Measurements from ENCODE around the gene PTPRK. TPM values are rescaled to one million over a fixed set of nuclear protein-coding genes. Genes with fewer than 3 reads are reported as not detected.
A peak's percentile ranks its signal among the peaks of the same experiment; 100 is the strongest.
"Not testable (repeated sequence)": the region's sequence is repeated elsewhere in the genome, so short reads cannot be mapped to it uniquely, and the experiment has no call there.

The PTPRK gene
- total RNA-seq, 1 donor from 2014 or later = 38.2 TPM

DNA sequence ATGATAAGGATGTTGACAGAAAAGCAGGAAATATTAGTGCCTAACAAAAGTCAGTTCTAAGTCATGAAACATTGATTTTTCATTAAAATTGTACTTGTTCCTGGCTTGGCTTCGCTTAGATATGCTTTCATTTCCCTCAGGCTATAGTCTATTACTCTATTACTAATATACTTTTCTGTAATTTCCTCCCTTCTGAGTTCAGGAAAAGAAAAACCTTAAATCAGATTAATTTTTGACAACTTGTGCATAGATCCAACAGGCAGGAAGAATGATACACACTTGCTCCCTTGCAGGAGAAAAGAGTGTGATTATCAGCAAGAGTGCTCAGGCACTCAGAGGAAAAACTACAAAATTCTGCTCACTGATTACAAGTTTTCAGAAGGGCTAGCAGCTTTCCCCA is 474.4 kb downstream of the PTPRK start:
- DNase-seq (ENCODE audit: low spot score) (no peak), ATAC-seq (no peak)

DNA sequence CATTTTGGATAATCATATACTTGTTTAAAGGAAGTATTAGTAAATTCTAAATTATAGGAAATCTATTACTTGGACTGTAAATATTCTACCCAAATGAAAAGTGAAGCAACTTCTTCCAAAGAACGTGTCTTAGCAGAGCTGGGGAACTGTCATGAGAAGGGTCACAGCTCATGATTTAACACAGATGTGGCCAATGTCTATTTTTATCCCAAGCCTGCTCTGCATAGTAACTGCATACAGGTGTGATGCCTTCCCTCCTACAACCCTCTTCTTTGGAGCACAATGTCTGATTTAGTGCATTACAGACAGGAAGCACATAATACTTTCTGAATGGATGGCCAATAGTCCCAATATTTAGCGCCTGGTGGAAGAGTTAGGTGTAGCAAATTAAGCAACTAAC is 480.9 kb downstream of the PTPRK start:
- ATAC-seq (no peak), DNase-seq (ENCODE audit: low spot score) (no peak)

DNA sequence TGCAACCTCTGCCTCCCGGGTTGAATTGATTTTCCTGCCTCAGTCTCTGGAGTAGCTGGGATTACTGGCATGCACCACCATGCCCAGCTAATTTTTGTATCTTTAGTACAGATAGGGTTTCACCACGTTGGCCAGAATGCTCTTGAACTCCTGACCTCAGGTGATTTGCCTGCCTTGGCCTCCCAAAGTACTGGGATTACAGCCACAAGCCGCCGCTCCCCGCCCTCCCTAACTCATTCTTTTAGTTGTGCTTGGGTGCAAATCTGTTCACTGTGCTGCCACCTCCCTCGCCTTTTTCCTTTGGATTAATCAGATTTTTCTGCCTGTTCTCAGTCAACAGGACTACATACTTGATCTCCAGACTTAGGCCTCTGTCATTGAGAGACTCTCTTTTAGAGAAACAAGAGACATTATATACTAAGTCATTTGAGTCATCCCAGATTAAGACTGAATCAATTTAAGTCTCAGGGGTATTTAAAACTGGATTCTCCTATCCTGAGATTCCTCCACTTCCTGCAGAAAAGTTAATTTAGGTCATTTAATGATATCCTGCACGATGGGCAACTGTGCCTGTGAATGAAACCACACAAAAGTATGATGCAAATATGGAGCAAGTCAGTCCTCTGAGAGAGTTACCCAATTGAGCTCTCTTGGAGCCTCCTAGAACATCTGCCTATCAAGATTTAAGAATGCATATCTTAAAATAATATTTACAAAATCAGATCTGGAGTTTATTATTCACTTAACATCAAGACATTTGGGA is 483.4 kb downstream of the PTPRK start:
- DNase-seq (ENCODE audit: low spot score) = no peak
- ATAC-seq = peak; percentile 52

DNA sequence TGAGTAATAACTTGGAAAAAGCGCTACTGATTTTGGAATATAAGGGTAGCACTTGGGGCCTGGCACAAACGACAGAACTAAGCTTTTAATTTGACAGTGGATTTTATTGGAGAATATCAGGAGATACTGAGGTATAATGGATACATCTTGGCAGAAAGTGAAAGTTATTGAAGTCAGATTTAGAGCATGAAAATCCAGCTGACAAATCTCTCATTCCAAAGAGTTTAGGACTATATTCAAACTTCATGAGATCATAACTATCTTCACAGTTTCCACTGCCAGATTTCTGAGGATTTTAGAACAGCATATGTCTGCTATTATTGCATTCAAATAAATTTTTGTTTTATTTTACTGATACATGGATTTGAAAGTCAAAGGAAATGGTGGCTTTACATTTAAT is 487.2 kb downstream of the PTPRK start:
- no peak for DNase-seq (ENCODE audit: low spot score)
- ATAC-seq = no peak

DNA sequence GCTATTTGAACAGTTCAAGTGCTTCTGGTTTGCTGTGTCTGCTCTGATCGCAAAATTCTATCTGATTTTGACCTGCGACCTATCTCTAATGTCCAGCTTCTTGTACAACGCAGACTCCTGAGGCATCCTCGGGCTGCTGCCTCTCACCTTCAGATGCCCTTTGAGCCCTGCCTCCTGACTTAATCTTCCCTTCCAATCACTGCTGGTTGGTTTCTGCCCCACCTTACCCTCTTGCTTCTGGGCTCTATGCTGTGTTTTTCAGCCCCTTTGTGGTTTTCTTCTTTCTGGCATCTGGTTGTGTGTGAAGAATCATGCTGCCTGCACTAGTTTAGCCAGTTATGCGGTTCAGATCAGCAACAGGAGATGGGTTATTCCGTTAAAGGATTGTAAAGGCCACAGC is 488.4 kb downstream of the PTPRK start:
- ATAC-seq (no peak), DNase-seq (ENCODE audit: low spot score) (no peak)

DNA sequence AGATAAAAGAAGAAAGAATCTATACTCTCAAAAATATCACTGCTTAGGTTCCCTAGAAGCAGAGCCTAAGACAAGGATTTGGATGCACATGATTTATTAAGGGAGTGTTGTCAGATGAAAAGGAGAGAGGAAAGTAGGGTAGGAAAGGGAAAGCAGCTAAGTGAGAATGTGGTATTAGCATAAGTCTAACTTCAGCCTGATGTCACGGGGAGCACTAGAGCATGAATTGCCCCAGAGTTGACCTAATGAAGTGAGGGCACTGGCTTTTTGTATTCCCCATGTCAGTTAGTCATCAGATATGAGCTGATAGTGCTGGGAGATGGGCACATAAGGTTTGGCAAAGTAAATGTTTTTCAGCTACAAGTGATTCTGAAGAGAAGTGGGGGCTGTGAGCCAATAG is 490.6 kb downstream of the PTPRK start:
- ATAC-seq (no peak), DNase-seq (ENCODE audit: low spot score) (no peak)

DNA sequence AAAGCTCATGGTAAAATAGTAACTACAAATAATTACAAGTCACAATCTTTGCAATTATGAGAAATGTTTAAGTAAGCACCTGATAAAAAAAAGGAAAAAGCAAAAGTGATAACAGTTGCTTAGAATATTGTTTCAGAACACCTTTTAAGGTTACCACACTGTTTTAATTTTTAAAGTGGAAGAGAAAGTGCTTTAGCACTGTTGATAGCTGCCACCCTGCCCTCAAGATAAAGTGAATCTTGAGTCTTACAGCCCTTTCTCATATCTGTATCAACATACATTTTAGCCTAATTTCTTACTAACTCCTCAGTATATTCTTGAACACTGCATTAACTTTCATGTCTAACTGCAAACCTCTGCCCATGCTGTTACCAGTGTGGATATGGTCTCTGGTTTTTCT is 492.2 kb downstream of the PTPRK start:
- ATAC-seq = no peak
- no peak for DNase-seq (ENCODE audit: low spot score)

DNA sequence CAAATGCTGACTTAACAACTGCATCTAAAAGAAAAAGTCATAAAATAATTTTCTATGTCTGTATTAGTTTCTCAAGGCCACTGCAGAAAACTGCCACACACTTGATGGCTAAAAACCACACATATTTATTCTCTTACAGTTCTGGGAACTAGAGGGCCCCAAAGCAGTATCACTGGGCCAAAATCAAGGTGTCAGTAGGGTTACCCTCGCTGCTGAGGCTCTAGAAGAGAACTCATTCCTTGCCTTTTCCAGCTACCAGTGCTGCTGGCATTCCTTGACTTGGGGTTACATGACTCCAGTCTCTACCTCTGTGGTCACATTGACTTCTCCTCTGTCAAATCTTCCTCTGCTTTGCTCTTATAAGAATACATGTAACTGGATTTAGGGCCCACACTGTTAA is 494.9 kb downstream of the PTPRK start:
- no peak for ATAC-seq

DNA sequence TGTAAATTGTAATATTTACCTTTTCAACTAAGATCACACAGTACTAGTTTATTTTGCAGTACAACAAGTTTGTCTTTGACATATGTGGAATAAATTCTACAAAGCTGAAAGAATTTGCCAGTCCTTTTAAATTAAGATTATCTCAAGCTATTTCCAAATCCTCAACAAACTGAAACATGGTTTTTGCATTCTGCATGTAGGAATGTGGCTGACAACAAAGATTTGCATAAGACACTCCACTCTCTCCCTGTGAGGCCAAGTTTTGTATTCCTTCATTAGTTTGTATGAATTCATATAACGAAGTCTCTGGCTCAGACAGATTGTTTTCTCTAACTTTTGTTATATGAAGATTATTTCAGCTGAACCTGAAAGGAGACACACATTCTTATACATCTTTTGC is 495.4 kb downstream of the PTPRK start:
- ATAC-seq = no peak
- DNase-seq (ENCODE audit: low spot score) = no peak

More for the DNA sequence above, 494.9 kb downstream of the PTPRK start:
- no peak for DNase-seq (ENCODE audit: low spot score)

DNA sequence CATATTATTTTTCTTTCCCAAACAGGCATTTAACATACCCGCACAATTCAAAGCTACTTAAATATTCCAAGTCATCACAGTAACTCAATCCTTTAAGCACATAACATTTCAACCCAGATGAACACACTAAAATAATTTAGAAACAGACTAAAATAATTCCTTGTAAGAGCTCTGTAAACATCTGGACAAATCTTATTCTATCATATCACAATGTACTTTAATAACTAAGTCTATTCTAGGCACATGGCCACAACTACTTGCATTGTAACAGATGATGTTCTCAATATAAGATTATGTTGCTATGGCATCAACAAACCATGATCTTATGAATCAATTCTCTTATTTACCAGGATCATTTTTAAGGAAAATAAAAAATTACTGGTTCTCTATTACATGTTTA is 496.4 kb downstream of the PTPRK start:
- DNase-seq (ENCODE audit: low spot score) = no peak
- no peak for ATAC-seq

DNA sequence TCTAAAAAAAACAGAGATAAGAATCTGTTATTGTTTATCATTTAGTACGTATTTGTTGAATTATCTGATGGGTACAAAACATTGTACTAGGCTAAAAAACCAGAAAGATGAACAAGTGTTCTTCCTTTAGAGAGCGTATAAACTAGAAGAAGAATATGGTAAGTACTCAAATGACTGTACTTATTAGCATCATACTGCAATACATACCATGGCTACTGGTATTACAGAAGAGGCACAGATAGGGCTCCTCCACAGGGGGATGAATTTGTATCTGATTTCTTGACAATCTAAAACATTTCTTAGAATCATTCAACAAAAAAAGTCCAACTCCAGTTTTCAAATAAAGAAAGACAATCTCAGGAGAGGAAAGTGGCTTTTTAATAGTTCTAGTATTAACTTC is 501.6 kb downstream of the PTPRK start:
- ATAC-seq (no peak), DNase-seq (ENCODE audit: low spot score) (no peak)

DNA sequence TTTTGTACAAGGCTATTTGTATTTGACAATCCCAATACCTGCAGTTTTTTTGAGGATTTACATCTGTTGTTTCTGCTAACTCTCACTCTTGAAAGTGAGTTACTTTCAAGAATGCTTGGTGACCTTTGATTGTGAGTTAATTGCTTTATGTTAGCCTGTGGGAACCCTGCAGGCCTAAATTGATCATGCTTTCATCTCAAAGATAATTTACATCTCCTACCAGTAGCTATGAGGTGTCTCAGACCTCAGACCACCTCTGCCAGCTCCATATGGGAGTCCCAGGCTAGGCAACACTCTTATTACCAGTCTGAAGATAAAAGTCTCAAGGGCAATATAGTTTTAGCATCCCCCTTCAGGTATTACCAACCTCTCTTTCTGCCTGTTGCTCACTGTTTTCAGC is 503.1 kb downstream of the PTPRK start:
- ATAC-seq = no peak
- DNase-seq (ENCODE audit: low spot score) = no peak

DNA sequence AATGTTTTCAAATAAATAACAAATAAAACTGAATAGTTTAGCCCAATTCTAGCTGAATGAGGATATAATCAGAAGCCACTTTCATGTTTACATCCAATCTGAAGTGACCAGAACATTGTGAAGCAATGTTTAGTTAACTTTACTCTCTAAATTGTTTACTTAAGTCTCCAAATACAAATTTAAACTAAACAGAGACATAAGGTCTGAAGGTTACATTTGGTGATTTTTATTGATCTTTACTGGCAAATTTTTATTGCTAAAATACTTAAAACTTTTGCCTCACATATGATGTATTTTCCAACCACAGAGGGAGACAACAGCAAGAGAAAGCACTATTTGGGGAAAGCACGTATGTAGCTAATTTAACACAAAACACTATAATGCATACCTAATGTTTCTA is 512.7 kb downstream of the PTPRK start:
- ATAC-seq (peak; percentile 93), DNase-seq (ENCODE audit: low spot score) (no peak)

DNA sequence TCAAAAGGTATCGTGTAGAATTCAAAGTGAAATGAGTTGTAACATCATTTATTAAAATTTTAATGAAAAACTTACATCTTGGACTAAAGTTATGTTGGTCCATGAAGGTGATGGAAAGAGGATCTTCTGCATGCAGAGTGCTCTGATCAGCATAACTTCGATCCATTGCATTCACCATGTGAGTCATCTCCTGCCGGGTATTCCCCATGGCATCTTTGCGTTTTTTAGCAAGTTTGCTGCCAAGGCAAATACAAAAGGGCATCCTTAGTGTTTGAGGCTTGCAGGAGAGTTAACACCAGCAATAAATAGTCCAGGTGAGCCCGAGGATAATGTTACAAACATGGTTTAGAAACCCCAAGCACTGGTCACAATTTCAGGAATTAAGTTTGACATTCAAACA is 515.4 kb downstream of the PTPRK start:
- DNase-seq (ENCODE audit: low spot score) (no peak), ATAC-seq (peak; percentile 53)

DNA sequence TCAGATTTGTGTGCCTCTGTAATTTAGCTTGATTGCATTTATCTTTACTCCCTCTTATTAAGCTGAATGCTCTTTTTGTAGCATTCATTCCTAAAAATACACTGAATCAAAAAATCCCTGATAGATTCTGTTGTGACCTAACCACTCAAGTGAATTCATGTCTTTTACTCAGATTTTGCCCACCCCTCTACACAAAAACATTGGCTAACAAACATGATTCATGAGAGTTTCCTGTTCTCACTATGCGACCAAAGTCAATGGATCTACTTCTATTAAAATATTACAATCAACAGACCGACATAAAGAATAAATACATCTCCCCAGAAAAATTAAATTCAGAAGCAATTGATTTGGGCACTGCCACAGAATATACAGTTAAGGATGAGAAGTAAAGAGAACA is 520.0 kb downstream of the PTPRK start:
- DNase-seq (ENCODE audit: low spot score) = no peak
- no peak for ATAC-seq

DNA sequence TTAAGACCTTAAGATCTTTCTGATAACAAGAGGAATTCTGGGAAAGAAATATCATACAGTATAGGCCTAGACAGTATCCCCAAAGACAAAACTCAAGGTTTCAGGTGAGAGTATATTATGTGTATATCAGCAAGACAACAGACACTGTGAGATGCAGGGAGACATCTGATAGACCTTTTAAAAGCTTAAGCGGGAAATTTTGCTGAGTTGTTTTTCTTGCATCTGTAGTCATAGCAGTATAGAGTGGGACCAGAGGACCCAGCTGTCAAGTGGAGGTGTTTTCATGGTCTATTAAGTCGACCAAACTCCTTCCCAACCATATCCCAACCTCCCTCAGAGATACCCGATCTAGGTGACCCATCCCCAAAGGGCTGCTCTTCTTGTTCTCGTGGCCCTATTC is 521.4 kb downstream of the PTPRK start:
- no peak for ATAC-seq
- DNase-seq (ENCODE audit: low spot score) = no peak

DNA sequence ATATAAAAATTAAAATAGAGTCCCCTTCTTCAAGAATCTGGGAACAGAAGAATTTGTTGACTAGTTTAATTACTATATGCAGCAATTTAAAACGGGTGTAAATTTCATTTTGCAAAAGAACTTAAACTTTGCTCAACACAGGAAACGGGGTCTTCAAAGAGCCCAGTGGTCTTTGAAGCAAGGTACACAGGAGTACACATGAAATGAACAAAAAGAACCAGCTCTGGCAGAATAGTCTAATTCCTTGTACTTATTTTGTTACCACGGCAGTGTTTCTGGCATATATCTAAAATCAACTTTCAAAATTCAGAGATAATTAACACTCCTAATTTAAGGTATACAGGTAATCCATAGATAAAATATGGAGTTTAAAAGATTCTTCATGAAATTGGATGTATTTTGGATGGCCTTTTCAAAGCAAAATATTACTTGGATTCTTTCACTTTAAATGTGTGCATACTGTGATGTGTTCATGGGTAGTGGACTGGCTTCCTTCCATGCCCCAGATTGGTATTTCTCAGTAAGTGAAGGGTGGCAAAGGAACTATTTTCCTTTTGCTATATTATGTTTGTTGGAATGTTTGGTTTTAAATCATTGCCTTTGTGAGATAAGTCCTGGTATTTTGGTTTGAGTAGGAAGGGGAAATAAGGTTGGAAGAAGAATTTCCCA is 522.8 kb downstream of the PTPRK start:
- DNase-seq (ENCODE audit: low spot score) = no peak
- ATAC-seq = no peak

DNA sequence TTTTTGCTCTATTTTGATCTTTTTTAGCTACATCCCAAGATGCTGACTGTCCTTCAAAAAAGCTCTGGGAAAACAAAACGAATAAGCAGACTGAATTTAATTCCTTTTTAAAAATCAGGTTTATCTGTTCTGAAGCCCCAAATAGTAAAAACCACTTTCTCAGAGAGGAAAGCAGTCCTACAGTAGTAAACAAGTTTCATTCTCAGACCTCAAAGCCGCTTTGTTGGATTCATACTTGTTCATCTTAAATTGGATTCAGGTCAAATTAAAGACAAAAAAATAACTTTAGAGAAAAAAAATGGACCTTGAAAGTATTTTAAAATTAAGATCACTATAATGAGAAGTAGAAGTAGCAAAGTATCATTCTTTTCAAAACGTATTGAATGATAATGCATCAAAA is 523.5 kb downstream of the PTPRK start:
- ATAC-seq (no peak), DNase-seq (ENCODE audit: low spot score) (no peak)

DNA sequence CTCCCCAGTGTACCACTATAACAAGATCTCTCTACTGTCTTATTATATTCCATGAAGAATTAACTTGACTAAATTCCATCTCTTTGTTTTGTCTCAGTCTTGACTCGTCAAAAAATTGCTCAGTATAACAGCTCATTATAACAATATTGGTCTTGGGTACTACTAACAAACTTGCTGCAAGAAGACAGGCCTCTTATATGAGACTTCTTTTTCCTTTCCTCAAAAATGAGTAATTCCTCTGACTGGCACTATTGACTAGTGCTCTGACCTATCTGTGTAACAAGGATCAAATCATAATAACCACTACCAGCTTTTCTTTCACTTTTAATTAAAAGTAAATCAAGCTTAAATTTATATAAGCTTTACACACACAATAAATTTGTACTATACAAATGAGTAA is 528.3 kb downstream of the PTPRK start:
- DNase-seq (ENCODE audit: low spot score) (no peak), ATAC-seq (no peak)

DNA sequence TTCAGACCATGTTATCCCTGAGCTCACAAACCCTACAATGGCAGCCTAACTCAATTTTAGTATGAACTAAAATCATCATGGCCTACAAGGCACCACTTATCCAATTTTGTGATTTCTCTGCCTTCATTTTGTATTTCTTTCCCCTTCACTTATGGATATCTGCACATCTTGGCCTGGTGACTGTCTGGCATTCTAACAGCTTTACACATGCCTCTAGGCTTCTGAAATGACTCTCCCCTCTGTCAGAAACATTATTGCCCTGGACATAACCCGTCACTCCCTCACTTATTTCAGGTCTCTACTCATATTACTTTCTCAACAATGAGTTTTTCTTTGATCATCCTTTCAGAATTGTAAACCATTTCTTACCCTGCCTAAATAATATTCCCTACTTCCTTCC is 530.3 kb downstream of the PTPRK start:
- no peak for ATAC-seq
- DNase-seq (ENCODE audit: low spot score) = no peak

DNA sequence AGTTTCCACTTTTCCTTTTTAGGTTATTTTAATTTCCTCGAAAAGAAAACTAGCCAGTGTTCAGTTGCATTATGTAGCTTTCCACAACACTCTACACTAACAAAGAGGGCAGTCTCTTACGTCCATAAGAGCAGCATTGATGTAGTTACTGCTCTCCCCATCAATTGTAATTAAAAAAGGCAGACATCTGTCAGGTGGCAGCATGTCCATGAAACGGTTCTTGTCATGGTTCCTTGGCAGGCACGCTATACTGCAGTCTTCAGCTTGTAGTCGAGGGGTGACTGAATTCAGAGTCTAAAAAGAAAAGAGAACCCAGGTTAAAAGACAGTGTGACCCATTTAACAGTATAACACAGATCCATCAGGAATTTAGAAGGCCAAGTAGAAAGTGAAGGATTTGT is 539.4 kb downstream of the PTPRK start:
- DNase-seq (ENCODE audit: low spot score) (no peak), ATAC-seq (no peak)

DNA sequence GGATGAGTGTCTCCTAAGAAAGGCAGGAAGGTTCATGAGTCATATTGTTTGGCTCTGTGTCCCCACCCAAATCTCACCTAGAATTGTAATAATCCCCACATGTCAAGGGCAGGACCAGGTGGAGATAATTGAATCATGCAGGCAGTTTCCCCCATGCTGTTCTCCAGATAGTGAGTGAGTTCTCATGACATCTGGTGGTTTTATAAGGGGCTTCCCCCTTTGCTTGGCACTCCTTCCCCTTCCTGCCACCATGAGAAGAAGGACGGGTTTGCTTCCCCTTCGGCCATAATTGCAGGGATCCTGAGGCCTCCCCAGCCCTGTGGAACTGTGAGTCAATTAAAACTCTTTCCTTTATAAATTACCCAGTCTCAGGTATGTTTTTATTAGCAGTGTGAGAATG is 542.2 kb downstream of the PTPRK start:
- DNase-seq (ENCODE audit: low spot score); ATAC-seq: not testable (repeated sequence)

DNA sequence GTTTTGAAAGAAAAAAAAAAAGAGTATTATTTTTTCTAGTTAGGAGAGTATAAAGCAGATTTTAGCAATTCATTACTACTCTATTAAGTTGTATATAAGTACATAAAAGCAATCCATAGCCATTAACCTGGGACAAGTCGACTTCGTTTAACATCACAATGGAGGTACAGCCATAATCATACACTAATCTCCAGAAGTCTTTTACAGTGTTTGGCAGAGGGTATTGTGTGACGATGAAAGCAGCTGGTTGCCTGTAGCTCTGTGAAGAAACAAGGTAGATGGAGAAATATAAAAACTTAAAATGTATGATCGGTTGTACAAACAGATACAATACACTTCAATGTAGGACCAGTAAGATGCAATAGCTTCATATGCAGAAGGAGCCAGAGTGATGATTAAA is 543.6 kb downstream of the PTPRK start:
- no peak for DNase-seq (ENCODE audit: low spot score)
- no peak for ATAC-seq

All from left lobe of liver (tissue), 2 donors.